Measurements from ENCODE around the gene GPT2.

The GPT2 gene

GRCh38 chr16:46883690-46884512 lies at the start of gene GPT2:
TSS of gene GPT2 (plus strand) at chr16:46884362. CDS start at chr16:46884716, 354 bp downstream.
- in situ Hi-C loops (cut with MboI; ENCODE audit: low sequenced_read_pairs) = no loop called here

GRCh38 chr16:46836534-46837530 lies 47.3 kb upstream of the GPT2 start:
- in situ Hi-C loops (cut with MboI; ENCODE audit: low sequenced_read_pairs) = no loop called here

GRCh38 chr16:46839986-46840443 lies 44.1 kb upstream of the GPT2 start:
- in situ Hi-C loops (cut with MboI; ENCODE audit: low sequenced_read_pairs) = no loop called here

- in situ Hi-C loops (cut with MboI; ENCODE audit: low sequenced_read_pairs) = no loop called here
Observed at GRCh38 chr16:46842192-46842895, 41.8 kb upstream of the GPT2 start.

GRCh38 chr16:46843898-46844642 lies 40.1 kb upstream of the GPT2 start:
- in situ Hi-C loops (cut with MboI; ENCODE audit: low sequenced_read_pairs) = no loop called here

GRCh38 chr16:46844771-46845170 lies 39.4 kb upstream of the GPT2 start:
- in situ Hi-C loops (cut with MboI; ENCODE audit: low sequenced_read_pairs) = no loop called here

- in situ Hi-C loops (cut with MboI; ENCODE audit: low sequenced_read_pairs) = no loop called here
Observed at GRCh38 chr16:46845952-46846351, 38.2 kb upstream of the GPT2 start.

GRCh38 chr16:46848768-46849764 lies 35.1 kb upstream of the GPT2 start:
- in situ Hi-C loops (cut with MboI; ENCODE audit: low sequenced_read_pairs) = no loop called here

- in situ Hi-C loops (cut with MboI; ENCODE audit: low sequenced_read_pairs) = no loop called here
Observed at GRCh38 chr16:46850619-46851555, 33.3 kb upstream of the GPT2 start.

- in situ Hi-C loops (cut with MboI; ENCODE audit: low sequenced_read_pairs) = no loop called here
Observed at GRCh38 chr16:46852130-46852529, 32.0 kb upstream of the GPT2 start.

- in situ Hi-C loops (cut with MboI; ENCODE audit: low sequenced_read_pairs) = no loop called here
Observed at GRCh38 chr16:46853713-46854443, 30.3 kb upstream of the GPT2 start.

- in situ Hi-C loops (cut with MboI; ENCODE audit: low sequenced_read_pairs) = no loop called here
Observed at GRCh38 chr16:46854846-46855245, 29.3 kb upstream of the GPT2 start.

GRCh38 chr16:46855389-46855788 lies 28.8 kb upstream of the GPT2 start:
- in situ Hi-C loops (cut with MboI; ENCODE audit: low sequenced_read_pairs) = no loop called here

- in situ Hi-C loops (cut with MboI; ENCODE audit: low sequenced_read_pairs) = no loop called here
Observed at GRCh38 chr16:46857368-46857945, 26.7 kb upstream of the GPT2 start.

- in situ Hi-C loops (cut with MboI; ENCODE audit: low sequenced_read_pairs) = no loop called here
Observed at GRCh38 chr16:46858151-46858550, 26.0 kb upstream of the GPT2 start.

GRCh38 chr16:46859719-46860152 lies 24.4 kb upstream of the GPT2 start:
- in situ Hi-C loops (cut with MboI; ENCODE audit: low sequenced_read_pairs) = no loop called here

All from HL-60/S4 treated with retinoic acid at 250 ng/mL for 4 days and 3 days (cell line).